Ishikawa (cell line): Measurements from ENCODE around the gene CTTN.

ENCODE experiments used
- CEBPB ChIP-seq: IDR thresholded peaks from 2 replicates; pipeline ENCODE4 v1.6.1; 2012
- FOXM1 ChIP-seq: IDR thresholded peaks from 2 replicates; pipeline ENCODE4 v1.6.1; 2012; ENCODE audit warnings: low read depth, borderline replicate concordance
- MAX ChIP-seq: IDR thresholded peaks from 2 replicates; pipeline ENCODE4 v1.6.1; 2012
- RAD21 ChIP-seq: IDR thresholded peaks from 2 replicates; pipeline ENCODE4 v1.6.1; 2012; ENCODE audit warnings: low read depth
- USF1 ChIP-seq: IDR thresholded peaks from 2 replicates; pipeline ENCODE4 v1.6.1; 2012
- YY1 ChIP-seq: IDR thresholded peaks from 2 replicates; pipeline ENCODE4 v1.6.1; 2012; ENCODE audit warnings: low read depth
- TF ChIP-seq, protein P1 (sequence below): IDR thresholded peaks from 2 replicates; pipeline ENCODE4 v1.6.1; 2012; ENCODE audit warnings: low read depth, mild to moderate bottlenecking

DNA sequence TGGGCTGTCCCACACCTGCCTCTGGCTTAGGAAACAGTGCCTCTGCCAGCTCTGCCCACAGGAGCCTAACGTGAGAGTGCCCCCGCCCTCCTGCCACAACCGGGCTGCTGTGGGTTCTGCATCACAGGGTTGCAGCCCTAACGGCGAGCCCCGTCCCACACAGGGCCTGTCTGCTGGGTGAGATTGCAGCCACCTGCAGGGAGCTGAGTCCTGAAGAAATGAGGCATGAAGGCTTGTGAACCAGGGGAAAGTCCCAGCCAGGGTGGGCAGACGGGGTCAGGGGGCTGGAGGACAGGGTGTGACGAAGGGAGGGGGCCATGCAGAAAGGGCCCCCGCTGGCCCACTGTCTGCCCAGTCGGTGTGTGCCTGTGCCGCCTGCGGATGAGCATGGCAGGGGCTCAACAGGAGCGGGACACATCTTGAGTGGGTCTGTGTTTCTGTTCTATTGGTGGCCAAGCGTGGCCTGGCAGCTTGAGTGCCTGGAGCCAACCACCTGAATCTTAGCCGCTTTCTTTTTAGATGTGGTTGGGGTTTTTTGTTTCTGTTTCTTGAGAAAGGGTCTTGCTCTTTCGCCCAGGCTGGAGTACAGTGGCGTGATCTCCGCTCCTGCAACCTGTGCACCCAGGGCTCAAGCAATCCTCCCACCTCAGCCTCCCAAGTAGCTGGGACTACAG lies 38.9 kb downstream of the CTTN start:
- TF ChIP-seq CEBPB (no peak), YY1 (no peak), FOXM1 (no peak), RAD21 (no peak), MAX (no peak), USF1 (no peak)
- TF ChIP-seq, protein P1, sequence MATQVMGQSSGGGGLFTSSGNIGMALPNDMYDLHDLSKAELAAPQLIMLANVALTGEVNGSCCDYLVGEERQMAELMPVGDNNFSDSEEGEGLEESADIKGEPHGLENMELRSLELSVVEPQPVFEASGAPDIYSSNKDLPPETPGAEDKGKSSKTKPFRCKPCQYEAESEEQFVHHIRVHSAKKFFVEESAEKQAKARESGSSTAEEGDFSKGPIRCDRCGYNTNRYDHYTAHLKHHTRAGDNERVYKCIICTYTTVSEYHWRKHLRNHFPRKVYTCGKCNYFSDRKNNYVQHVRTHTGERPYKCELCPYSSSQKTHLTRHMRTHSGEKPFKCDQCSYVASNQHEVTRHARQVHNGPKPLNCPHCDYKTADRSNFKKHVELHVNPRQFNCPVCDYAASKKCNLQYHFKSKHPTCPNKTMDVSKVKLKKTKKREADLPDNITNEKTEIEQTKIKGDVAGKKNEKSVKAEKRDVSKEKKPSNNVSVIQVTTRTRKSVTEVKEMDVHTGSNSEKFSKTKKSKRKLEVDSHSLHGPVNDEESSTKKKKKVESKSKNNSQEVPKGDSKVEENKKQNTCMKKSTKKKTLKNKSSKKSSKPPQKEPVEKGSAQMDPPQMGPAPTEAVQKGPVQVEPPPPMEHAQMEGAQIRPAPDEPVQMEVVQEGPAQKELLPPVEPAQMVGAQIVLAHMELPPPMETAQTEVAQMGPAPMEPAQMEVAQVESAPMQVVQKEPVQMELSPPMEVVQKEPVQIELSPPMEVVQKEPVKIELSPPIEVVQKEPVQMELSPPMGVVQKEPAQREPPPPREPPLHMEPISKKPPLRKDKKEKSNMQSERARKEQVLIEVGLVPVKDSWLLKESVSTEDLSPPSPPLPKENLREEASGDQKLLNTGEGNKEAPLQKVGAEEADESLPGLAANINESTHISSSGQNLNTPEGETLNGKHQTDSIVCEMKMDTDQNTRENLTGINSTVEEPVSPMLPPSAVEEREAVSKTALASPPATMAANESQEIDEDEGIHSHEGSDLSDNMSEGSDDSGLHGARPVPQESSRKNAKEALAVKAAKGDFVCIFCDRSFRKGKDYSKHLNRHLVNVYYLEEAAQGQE, result no peak
